HepG2 (cell line): ENCODE results near the gene RCOR3. TPM values are rescaled to one million over a fixed set of nuclear protein-coding genes. Genes with fewer than 3 reads are reported as not detected.

Experiments used
- ATAC-seq: fragments of 200-7000 bp; cut with Tn5 transposase; 3 replicates; pipeline ENCODE4 v1.9.1; 2020; ENCODE audit warnings: mild to moderate bottlenecking, moderate library complexity
- BruUV-seq: library from RNA; stranded (reverse); fragments of 400-500 nt; replicated peaks from 2 replicates; lab custom pipeline; 2021; lab: Mats Ljungman, UMichigan
- CTCF ChIA-PET: fragments of 300-600 bp; formaldehyde crosslinking; extraction: SDS; loops from one replicate; lab custom pipeline; 2021; ENCODE audit warnings: low total read pairs, inconsistent platforms, low intra/inter-chr PET ratio; lab: Yijun Ruan, JAX
- POLR2A ChIA-PET: fragments of 350-600 bp; sonication (Branson Sonifier 250); formaldehyde crosslinking; loops from one replicate; lab custom pipeline; 2020; ENCODE audit warnings: antibody characterized with exemption, inconsistent platforms; lab: Yijun Ruan, JAX
- DNase-seq: peaks from one replicate; pipeline ENCODE4 v3.0.0-alpha.2; 2015; ENCODE audit warnings: low spot score
- FAIRE-seq: peaks from 3 replicates; lab custom pipeline; 2011; peaks lifted over from hg19 to GRCh38; lab: Jason Lieb, UNC
- H2AFZ ChIP-seq: one replicate; pipeline ENCODE4 v1.6.1; 2011; ENCODE audit warnings: low read length, inconsistent platforms
- H3K27ac ChIP-seq: fragments of 300-600 bp; 3 replicates; pipeline ENCODE4 v1.8.0; 2011; ENCODE audit warnings: mixed run types, mild to moderate bottlenecking, mixed read lengths, low read length, inconsistent platforms; ENCODE audit not compliant: insufficient read depth; ENCODE audit errors: extremely low read length
- H3K27me3 ChIP-seq, 2 experiments: fragments of 200-600 bp in 1 of 2; 2 replicates in 1 of 2; 3 replicates in 1 of 2; pipeline versions ENCODE4 v1.6.0 to v1.8.0; 2011; ENCODE audit warnings: low read length in 2 of 2, mild to moderate bottlenecking in 2 of 2, moderate library complexity in 2 of 2, inconsistent platforms in 1 of 2; ENCODE audit not compliant: insufficient read depth in 2 of 2, control insufficient read depth in 1 of 2
- H3K36me3 ChIP-seq, 2 experiments: fragments of 200-600 bp in 1 of 2; replicated peaks in 1 of 2; 2 replicates in 1 of 2; 3 replicates in 1 of 2; pipeline versions ENCODE4 v1.5.1 to v1.8.0; 2011; ENCODE audit warnings: low read length in 2 of 2, inconsistent platforms in 1 of 2; ENCODE audit not compliant: insufficient read depth in 2 of 2, control insufficient read depth in 1 of 2
- H3K4me1 ChIP-seq: 2 replicates; pipeline ENCODE4 v1.5.1; 2012; ENCODE audit warnings: low read length, inconsistent platforms; ENCODE audit not compliant: insufficient read depth
- H3K4me2 ChIP-seq: 2 replicates; pipeline ENCODE4 v1.6.0; 2011; ENCODE audit warnings: low read depth, low read length, inconsistent platforms
- H3K4me3 ChIP-seq, 3 experiments: fragments of 200-600 bp in 1 of 3; sonication (generic), shearing (Covaris generic) in 1 of 3; replicated peaks in 1 of 3; 2 replicates each; pipeline ENCODE4 v1.5.1; 2011 to 2016; ENCODE audit warnings: low read length in 3 of 3, inconsistent platforms in 2 of 3, low read depth in 2 of 3, mild to moderate bottlenecking in 2 of 3, control low read depth in 1 of 3, mixed read lengths in 1 of 3; ENCODE audit not compliant: insufficient read depth in 1 of 3
- H3K79me2 ChIP-seq: one replicate; pipeline ENCODE4 v1.6.1; 2011; ENCODE audit warnings: low read length, inconsistent platforms; ENCODE audit not compliant: insufficient read depth
- H3K9ac ChIP-seq: 2 replicates; pipeline ENCODE4 v1.6.0; 2011; ENCODE audit warnings: mild to moderate bottlenecking, low read depth, low read length, inconsistent platforms; ENCODE audit not compliant: insufficient read depth
- H3K9me3 ChIP-seq: 2 replicates; pipeline ENCODE4 v1.5.1; 2012; ENCODE audit warnings: mild to moderate bottlenecking, low read length
- H4K20me1 ChIP-seq: 2 replicates; pipeline ENCODE4 v1.6.0; 2011; ENCODE audit warnings: inconsistent platforms, mild to moderate bottlenecking, low read length, moderate library complexity; ENCODE audit not compliant: insufficient read depth
- ARNTL ChIP-seq: sonication (generic); formaldehyde crosslinking; IDR thresholded peaks from 2 replicates; pipeline ENCODE4 v1.4.0; 2020; ENCODE audit warnings: mild to moderate bottlenecking, missing genetic modification reagents
- EEA1 ChIP-seq: sonication (generic); formaldehyde crosslinking; IDR thresholded peaks from 2 replicates; pipeline ENCODE4 v1.5.1; 2020; ENCODE audit warnings: mild to moderate bottlenecking, missing genetic modification reagents, borderline replicate concordance
- FOXM1 ChIP-seq: sonication (generic); formaldehyde crosslinking; IDR thresholded peaks from 2 replicates; pipeline ENCODE4 v1.5.0; 2020; ENCODE audit warnings: missing genetic modification reagents
- HHEX ChIP-seq: IDR thresholded peaks from 2 replicates; pipeline ENCODE4 v1.6.1; 2016; ENCODE audit warnings: control low read depth
- KDM1A ChIP-seq: IDR thresholded peaks from 2 replicates; pipeline ENCODE4 v1.6.1; 2016; ENCODE audit warnings: missing compliant biosample characterization
- MAF1 ChIP-seq: sonication (generic); formaldehyde crosslinking; IDR thresholded peaks from 2 replicates; pipeline ENCODE4 v1.5.0; 2020; ENCODE audit warnings: missing genetic modification reagents, borderline replicate concordance
- MXI1 ChIP-seq: IDR thresholded peaks from 3 replicates; pipeline ENCODE4 v1.6.1; 2012; ENCODE audit warnings: low read depth, low read length, inconsistent platforms, borderline replicate concordance
- TAF15 ChIP-seq: fragments of 200-400 bp; formaldehyde crosslinking; IDR thresholded peaks from one replicate; pipeline ENCODE4 v1.6.1; 2018; ENCODE audit warnings: mild to moderate bottlenecking, low read depth, low read length; ENCODE audit not compliant: poor library complexity, severe bottlenecking
- ZBTB7B ChIP-seq: sonication (generic); formaldehyde crosslinking; IDR thresholded peaks from 2 replicates; pipeline ENCODE4 v1.4.0; 2020; ENCODE audit warnings: missing genetic modification reagents
- ZC3H13 ChIP-seq: sonication (generic); formaldehyde crosslinking; IDR thresholded peaks from 2 replicates; pipeline ENCODE4 v1.8.1; 2023; ENCODE audit warnings: mild to moderate bottlenecking, missing genetic modification reagents, moderate library complexity
- ZFAT ChIP-seq: sonication (generic); formaldehyde crosslinking; conservative IDR thresholded peaks from 2 replicates; pipeline ENCODE4 v1.8.1; 2023; ENCODE audit warnings: missing genetic modification reagents, inconsistent platforms
- ZNF629 ChIP-seq: sonication (generic); formaldehyde crosslinking; conservative IDR thresholded peaks from 2 replicates; pipeline ENCODE4 v1.5.0; 2020; ENCODE audit warnings: missing genetic modification reagents
- WGBS: methylation state at CpG from one replicate; pipeline ENCODE4 v1.1.6; 2017; ENCODE audit warnings: low lambda C conversion rate; 5-methylcytosine and 5-hydroxymethylcytosine counted together
- in situ Hi-C: cut with HindIII; loops from 2 replicates; pipeline ENCODE4 v1.10.0; 2017; ENCODE audit warnings: low pct_unique_long_range_greater_than_20kb; ENCODE audit not compliant: extremely low pct_ligation_motif_present
- intact Hi-C: fragments of 100-400 bp; cut with micrococcal nuclease; formaldehyde crosslinking; loops from one replicate; pipeline ENCODE4 v1.10.0; 2022; ENCODE audit not compliant: unreplicated experiment
- polyA plus RNA-seq, 8 experiments: library from polyadenylated mRNA; depleted of rRNA in 3 of 8; stranded (reverse) in 7 of 8; unstranded in 1 of 8; fragments of >200 nt; fragmentation: Illumina TruSeq in 4 of 8; extraction: Trizol in 4 of 8; gene quantifications; 2 replicates each; pipeline versions ENCODE4 v1.2.1 to v1.2.3, GENCODE V29; 2011 to 2016; ENCODE audit warnings: low read depth in 4 of 8, missing spikeins in 1 of 8, mixed read lengths in 1 of 8; ENCODE audit not compliant: insufficient read depth in 1 of 8
- total RNA-seq, 5 experiments: library from RNA; depleted of rRNA; stranded (reverse); fragments of >200 nt; fragmentation: Illumina TruSeq; extraction: Trizol; gene quantifications; 2 replicates each; pipeline ENCODE4 v1.2.3, GENCODE V29; 2016; ENCODE audit warnings: low read depth in 1 of 5
- TF ChIP-seq, protein P1 (sequence below): sonication (generic); formaldehyde crosslinking; IDR thresholded peaks from 2 replicates; pipeline ENCODE4 v1.4.0; 2020; ENCODE audit warnings: missing genetic modification reagents
- TF ChIP-seq, protein P2 (sequence below): sonication (generic); formaldehyde crosslinking; IDR thresholded peaks from 2 replicates; pipeline ENCODE4 v1.5.1; 2020; ENCODE audit warnings: mild to moderate bottlenecking, missing genetic modification reagents, borderline replicate concordance
- TF ChIP-seq, protein P3 (sequence below): sonication (generic); formaldehyde crosslinking; IDR thresholded peaks from 2 replicates; pipeline ENCODE4 v1.4.0; 2020; ENCODE audit warnings: mild to moderate bottlenecking, low read depth, missing genetic modification reagents

The RCOR3 gene
- total and polyA plus RNA-seq, 2 of the 13 experiments (the other 11 are each of a cell fraction or from before 2014, with no cell fraction given) = 16.8 to 31.6 TPM

DNA sequence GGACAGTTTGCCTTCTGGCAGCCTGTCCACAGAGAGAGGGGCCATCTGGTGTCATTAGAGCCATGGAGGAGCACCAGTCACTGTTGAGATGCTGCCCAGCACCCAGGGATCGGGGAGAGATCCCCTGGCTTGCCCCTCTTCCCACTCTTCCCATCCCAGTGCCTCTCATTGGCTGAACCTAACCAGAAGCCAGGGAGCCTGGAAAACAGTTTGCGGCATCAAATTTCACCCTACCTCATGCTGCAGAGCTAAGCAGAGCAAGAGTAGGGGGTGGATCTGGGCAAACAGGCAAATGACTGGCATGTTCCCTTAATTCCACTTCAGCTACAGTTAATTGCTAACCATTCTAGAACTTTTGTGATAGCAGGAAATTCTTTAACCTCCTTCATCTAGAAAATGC lies 86.6 kb downstream of the RCOR3 start (continued):
- TF ChIP-seq ARNTL = no peak
- no peak for TF ChIP-seq ZBTB7B (CRISPR knock-in tag)
- TF ChIP-seq FOXM1 (CRISPR knock-in tag) = no peak
- TF ChIP-seq TAF15 = no peak
- TF ChIP-seq HHEX (CRISPR knock-in tag) = no peak
- no peak for TF ChIP-seq ZNF629 (CRISPR knock-in tag)
- TF ChIP-seq ZC3H13 (CRISPR knock-in tag) = no peak
- TF ChIP-seq, all 625 proteins: peak for 0

DNA sequence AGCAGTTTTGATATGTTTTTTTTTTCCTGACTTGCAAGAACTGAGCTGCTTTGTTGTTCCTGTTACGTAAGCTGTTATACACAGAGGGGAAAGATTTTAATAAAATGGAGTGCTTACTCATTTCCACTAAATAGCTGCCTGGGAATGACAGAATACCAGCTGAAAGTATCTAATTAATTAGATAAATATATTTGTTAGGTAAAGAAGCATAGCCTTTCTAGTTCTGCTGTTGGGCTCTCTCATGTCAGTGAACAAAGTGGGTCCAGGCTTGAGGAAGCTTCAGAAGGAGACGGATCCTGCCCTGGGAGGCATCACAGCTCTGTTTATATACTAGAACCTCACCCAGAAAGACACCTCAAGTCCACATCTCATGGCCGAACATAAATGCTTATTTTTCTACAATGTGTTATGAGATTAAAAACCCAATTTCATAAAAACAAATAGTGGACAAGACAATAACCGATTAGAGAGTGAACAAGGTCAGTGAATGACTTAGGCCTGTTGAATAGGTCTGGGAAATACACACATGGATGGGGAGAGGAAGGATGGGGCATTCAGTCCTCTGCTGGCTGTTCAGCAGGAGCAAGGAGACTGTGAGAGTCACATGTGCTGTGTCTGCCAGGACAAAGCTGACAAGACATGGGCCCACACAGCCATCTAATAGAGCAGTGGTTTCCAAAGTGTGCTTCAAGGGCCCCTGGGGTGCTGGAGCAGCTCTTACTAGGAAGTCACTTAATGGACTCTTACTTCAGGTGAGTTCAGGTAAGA lies 88.1 kb downstream of the RCOR3 start:
- no peaks in the 10 kb centered on the region for H4K20me1 ChIP-seq
- H3K9ac ChIP-seq = no peak overlapping the region
- in situ Hi-C loops = no loop called here
- no peak for DNase-seq
- no peaks in the 10 kb centered on the region for H3K27me3 ChIP-seq
- CTCF ChIA-PET = no interaction called here
- FAIRE-seq = no peak
- H3K9me3 ChIP-seq = no peaks in the 10 kb centered on the region
- no peak overlapping the region for H3K4me3 ChIP-seq
- no peak overlapping the region for H3K4me2 ChIP-seq
- no TSS peak for BruUV-seq
- intact Hi-C loops = no loop called here
- H3K4me1 ChIP-seq = no peaks in the 10 kb centered on the region
- no peaks in the 10 kb centered on the region for H3K36me3 ChIP-seq
- POLR2A ChIA-PET = no interaction called here
- ATAC-seq = no peak
- no peaks in the 10 kb centered on the region for H3K79me2 ChIP-seq
- 52% methylated on average over 4 of the region's 4 CpGs for WGBS
- H3K27ac ChIP-seq = no peak overlapping the region
- H2AFZ ChIP-seq = no peak overlapping the region
- TF ChIP-seq EEA1 (no peak), MAF1 (CRISPR knock-in tag) (no peak), MXI1 (no peak), KDM1A (CRISPR knock-in tag) (no peak), ZFAT (CRISPR knock-in tag) (no peak)
- TF ChIP-seq, protein P1, sequence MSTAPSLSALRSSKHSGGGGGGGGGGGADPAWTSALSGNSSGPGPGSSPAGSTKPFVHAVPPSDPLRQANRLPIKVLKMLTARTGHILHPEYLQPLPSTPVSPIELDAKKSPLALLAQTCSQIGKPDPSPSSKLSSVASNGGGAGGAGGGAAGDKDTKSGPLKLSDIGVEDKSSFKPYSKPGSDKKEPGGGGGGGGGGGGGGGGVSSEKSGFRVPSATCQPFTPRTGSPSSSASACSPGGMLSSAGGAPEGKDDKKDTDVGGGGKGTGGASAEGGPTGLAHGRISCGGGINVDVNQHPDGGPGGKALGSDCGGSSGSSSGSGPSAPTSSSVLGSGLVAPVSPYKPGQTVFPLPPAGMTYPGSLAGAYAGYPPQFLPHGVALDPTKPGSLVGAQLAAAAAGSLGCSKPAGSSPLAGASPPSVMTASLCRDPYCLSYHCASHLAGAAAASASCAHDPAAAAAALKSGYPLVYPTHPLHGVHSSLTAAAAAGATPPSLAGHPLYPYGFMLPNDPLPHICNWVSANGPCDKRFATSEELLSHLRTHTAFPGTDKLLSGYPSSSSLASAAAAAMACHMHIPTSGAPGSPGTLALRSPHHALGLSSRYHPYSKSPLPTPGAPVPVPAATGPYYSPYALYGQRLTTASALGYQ (CRISPR knock-in tag) = no peak
- TF ChIP-seq, protein P2, sequence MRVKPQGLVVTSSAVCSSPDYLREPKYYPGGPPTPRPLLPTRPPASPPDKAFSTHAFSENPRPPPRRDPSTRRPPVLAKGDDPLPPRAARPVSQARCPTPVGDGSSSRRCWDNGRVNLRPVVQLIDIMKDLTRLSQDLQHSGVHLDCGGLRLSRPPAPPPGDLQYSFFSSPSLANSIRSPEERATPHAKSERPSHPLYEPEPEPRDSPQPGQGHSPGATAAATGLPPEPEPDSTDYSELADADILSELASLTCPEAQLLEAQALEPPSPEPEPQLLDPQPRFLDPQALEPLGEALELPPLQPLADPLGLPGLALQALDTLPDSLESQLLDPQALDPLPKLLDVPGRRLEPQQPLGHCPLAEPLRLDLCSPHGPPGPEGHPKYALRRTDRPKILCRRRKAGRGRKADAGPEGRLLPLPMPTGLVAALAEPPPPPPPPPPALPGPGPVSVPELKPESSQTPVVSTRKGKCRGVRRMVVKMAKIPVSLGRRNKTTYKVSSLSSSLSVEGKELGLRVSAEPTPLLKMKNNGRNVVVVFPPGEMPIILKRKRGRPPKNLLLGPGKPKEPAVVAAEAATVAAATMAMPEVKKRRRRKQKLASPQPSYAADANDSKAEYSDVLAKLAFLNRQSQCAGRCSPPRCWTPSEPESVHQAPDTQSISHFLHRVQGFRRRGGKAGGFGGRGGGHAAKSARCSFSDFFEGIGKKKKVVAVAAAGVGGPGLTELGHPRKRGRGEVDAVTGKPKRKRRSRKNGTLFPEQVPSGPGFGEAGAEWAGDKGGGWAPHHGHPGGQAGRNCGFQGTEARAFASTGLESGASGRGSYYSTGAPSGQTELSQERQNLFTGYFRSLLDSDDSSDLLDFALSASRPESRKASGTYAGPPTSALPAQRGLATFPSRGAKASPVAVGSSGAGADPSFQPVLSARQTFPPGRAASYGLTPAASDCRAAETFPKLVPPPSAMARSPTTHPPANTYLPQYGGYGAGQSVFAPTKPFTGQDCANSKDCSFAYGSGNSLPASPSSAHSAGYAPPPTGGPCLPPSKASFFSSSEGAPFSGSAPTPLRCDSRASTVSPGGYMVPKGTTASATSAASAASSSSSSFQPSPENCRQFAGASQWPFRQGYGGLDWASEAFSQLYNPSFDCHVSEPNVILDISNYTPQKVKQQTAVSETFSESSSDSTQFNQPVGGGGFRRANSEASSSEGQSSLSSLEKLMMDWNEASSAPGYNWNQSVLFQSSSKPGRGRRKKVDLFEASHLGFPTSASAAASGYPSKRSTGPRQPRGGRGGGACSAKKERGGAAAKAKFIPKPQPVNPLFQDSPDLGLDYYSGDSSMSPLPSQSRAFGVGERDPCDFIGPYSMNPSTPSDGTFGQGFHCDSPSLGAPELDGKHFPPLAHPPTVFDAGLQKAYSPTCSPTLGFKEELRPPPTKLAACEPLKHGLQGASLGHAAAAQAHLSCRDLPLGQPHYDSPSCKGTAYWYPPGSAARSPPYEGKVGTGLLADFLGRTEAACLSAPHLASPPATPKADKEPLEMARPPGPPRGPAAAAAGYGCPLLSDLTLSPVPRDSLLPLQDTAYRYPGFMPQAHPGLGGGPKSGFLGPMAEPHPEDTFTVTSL (CRISPR knock-in tag) = no peak
- TF ChIP-seq, protein P3, sequence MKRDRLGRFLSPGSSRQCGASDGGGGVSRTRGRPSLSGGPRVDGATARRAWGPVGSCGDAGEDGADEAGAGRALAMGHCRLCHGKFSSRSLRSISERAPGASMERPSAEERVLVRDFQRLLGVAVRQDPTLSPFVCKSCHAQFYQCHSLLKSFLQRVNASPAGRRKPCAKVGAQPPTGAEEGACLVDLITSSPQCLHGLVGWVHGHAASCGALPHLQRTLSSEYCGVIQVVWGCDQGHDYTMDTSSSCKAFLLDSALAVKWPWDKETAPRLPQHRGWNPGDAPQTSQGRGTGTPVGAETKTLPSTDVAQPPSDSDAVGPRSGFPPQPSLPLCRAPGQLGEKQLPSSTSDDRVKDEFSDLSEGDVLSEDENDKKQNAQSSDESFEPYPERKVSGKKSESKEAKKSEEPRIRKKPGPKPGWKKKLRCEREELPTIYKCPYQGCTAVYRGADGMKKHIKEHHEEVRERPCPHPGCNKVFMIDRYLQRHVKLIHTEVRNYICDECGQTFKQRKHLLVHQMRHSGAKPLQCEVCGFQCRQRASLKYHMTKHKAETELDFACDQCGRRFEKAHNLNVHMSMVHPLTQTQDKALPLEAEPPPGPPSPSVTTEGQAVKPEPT (CRISPR knock-in tag) = no peak
